ENCODE measurements around the gene DIPK1C.

GRCh38 chr18:74496508-74497323 lies 39.6 kb upstream of the DIPK1C start:
- no peak for TF ChIP-seq CTCF (IDR thresholded peaks at IDR 0.05; ENCODE audit: insufficient read depth, low read depth, low read length)
- no peak for TF ChIP-seq EZH2 (IDR thresholded peaks at IDR 0.05; ENCODE audit: insufficient read depth, low read length)

Data from astrocyte (in vitro differentiated cells and primary cell).